ENCODE measurements around the gene LYST. TPM values are rescaled to one million over a fixed set of nuclear protein-coding genes. Genes with fewer than 3 reads are reported as not detected.

The LYST gene
- total RNA-seq, 4 donors from 2014 or later, result 65.1 to 73.5 (median 68.1) TPM

- no peak for TF ChIP-seq CTCF (IDR thresholded peaks at IDR 0.05; ENCODE audit: low read depth)
These were observed 40.6 kb upstream of the LYST start for GRCh38 chr1:235907187-235907896.

- TF ChIP-seq CTCF (IDR thresholded peaks at IDR 0.05; ENCODE audit: low read depth), result no peak
These were observed 39.7 kb upstream of the LYST start for GRCh38 chr1:235906436-235906835.

- no peak for TF ChIP-seq CTCF (IDR thresholded peaks at IDR 0.05; ENCODE audit: low read depth)
These were observed 36.2 kb upstream of the LYST start for GRCh38 chr1:235902677-235903542.

GRCh38 chr1:235901461-235901860 lies 34.8 kb upstream of the LYST start:
- no peak for TF ChIP-seq CTCF (IDR thresholded peaks at IDR 0.05; ENCODE audit: low read depth)

- no peak for TF ChIP-seq CTCF (IDR thresholded peaks at IDR 0.05; ENCODE audit: low read depth)
These were observed 31.4 kb upstream of the LYST start for GRCh38 chr1:235898126-235898525.

- no peak for TF ChIP-seq CTCF (IDR thresholded peaks at IDR 0.05; ENCODE audit: low read depth)
These were observed 27.1 kb upstream of the LYST start for GRCh38 chr1:235893840-235894239.

GRCh38 chr1:235892734-235893413 lies 26.2 kb upstream of the LYST start:
- no peak for TF ChIP-seq CTCF (IDR thresholded peaks at IDR 0.05; ENCODE audit: low read depth)

Data from subcutaneous adipose tissue (tissue), 4 donors.